Activated naive CD4-positive, alpha-beta T cell treated with anti-CD3 and anti-CD28 coated beads, Interleukin-2, amount 10 ng/mL, durations not matched to agents 7 days and 5 days (primary cell): ENCODE measurements around the gene MAMLD1.

ENCODE experiments used
- CTCF ChIA-PET: fragments of 350-600 bp; sonication (Branson Sonifier 250); formaldehyde crosslinking; loops from one replicate; lab custom pipeline; 2021; ENCODE audit warnings: antibody characterized with exemption; lab: Charles Lee
- DNase-seq: peaks from one replicate; pipeline ENCODE4 v3.0.0-alpha.2; 2020
- H3K27ac Mint-ChIP-seq: one replicate; pipeline ENCODE4 v1.8.0; 2021; ENCODE audit warnings: mild to moderate bottlenecking, moderate library complexity, mixed read lengths
- H3K27me3 Mint-ChIP-seq: one replicate; pipeline ENCODE4 v1.8.0; 2021; ENCODE audit warnings: mild to moderate bottlenecking, mixed read lengths
- H3K36me3 Mint-ChIP-seq: one replicate; pipeline ENCODE4 v1.8.0; 2021; ENCODE audit warnings: mixed read lengths
- H3K4me1 Mint-ChIP-seq: one replicate; pipeline ENCODE4 v1.8.0; 2021; ENCODE audit warnings: mixed read lengths
- H3K4me3 Mint-ChIP-seq: one replicate; pipeline ENCODE4 v1.8.0; 2021; ENCODE audit warnings: mild to moderate bottlenecking, moderate library complexity, mixed read lengths
- H3K9me3 Mint-ChIP-seq: one replicate; pipeline ENCODE4 v1.8.0; 2021; ENCODE audit warnings: mixed read lengths

Gene MAMLD1

GRCh38 chrX:150363561-150364346, 637 bp downstream of the MAMLD1 start:
- Mint-ChIP-seq H3K4me1 (peaks cover 33% of the 10 kb centered on the region), H3K9me3 (no peaks in the 10 kb centered on the region), H3K27me3 (peaks cover 68% of the 10 kb centered on the region), H3K4me3 (peak overlapping the region; percentile 73), H3K27ac (no peak overlapping the region), H3K36me3 (no peaks in the 10 kb centered on the region)
- CTCF ChIA-PET = interaction anchor here (1.1 to 4.9 kb wide), 4 partner anchors 121 to 414 kb away, joined by 3 to 70 read pairs (median 5); no protein-coding TSS in a partner anchor
- peak; percentile 36 for DNase-seq

DNA sequence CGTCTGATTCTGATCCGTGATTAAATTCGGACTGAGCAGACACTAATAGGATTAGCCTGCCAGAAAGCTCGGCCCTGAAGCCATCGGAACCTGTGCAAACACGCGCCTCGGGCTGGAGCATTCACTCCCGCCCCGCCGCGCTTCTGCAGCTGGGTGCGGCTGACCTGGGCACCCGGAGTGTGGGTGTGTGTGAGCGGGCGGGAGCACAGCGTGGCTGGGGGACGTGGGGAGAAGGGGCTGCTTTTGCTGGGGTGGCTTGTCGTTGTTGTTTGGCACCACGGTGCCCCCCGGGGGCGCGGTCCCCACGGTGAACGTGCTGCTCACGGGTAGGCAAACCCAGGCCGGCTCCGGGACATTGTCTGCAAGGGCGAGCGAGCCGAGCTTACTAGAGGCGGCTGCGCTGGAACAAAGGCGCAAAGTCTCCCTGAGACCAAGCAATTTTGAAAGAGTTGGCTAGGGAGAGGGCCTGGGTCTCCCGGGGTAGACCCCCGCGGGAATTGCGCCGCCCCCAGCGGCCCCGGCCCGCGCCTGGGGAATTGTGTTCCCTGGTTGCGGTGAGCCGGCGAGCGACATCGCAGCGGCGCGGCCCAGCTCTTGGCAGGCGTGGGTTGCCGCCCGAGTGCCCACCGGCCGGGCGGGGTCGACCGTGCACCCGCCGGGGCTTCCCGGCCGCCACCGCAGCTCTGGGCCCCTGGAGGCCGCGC, 1.4 kb downstream of the MAMLD1 start:
- peak overlapping the region; percentile 73 for H3K4me3 Mint-ChIP-seq
- CTCF ChIA-PET = interaction anchor here (0.6 to 4.9 kb wide), 13 partner anchors 8 to 354 kb away, joined by 3 to 70 read pairs (median 4); no protein-coding TSS in a partner anchor
- peaks cover 62% of the 10 kb centered on the region for H3K27me3 Mint-ChIP-seq
- H3K27ac Mint-ChIP-seq = no peak overlapping the region
- no peaks in the 10 kb centered on the region for H3K36me3 Mint-ChIP-seq
- H3K4me1 Mint-ChIP-seq = peaks cover 33% of the 10 kb centered on the region
- no peaks in the 10 kb centered on the region for H3K9me3 Mint-ChIP-seq
- peak; percentile 37 for DNase-seq

DNA sequence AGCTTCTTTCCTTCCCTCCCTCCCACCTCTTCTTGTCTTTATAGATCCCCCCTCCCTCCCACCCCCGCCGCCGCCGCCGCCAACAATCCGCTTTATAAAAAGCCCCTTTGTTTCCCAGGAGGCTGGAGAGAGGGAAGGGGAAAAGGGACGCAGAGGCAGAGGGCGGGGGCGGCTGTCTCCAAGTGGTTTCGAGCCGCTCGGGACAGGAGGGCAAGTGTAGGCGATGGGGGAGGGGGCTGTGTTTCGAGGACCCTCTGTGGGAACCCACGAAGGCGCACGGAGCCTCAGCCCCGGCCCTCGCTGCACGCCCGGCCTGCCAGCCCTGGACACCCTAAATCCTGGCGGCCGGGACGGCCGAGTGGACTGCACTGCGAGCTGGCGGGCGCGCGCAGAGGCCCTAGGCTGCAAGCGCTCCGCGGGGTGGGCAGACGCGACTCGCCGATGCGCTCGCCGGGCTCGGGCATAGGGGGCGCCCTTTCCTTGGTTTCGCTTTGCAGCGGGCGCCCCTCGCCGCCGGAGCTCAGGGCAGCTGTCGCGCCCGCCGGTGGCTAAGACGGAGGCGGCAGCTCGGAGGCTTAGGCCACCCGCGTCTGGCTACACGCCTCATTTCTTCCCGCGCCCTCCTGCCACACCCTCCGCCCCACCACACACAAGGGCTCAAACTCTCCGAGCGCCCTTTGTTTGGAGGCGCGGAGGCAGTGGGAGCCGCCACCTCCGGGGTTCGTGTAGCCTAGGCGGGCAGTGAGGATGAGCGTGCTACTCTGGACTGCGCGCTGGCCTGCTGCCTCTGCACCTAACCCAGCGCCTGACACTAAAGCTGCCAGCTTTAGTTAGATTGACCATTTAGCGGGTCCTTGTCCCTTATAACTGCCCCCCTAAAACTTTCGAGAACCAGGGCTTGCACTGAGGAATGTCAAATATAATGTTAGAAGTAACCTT, 2.2 kb downstream of the MAMLD1 start:
- Mint-ChIP-seq H3K27me3 (peaks cover 54% of the 10 kb centered on the region), H3K4me1 (peaks cover 28% of the 10 kb centered on the region), H3K4me3 (peak overlapping the region; percentile 78), H3K36me3 (no peaks in the 10 kb centered on the region), H3K9me3 (no peaks in the 10 kb centered on the region), H3K27ac (peak overlapping the region; percentile 64)
- CTCF ChIA-PET = interaction anchor here (0.6 to 4.9 kb wide), 13 partner anchors 9 to 353 kb away, joined by 3 to 70 read pairs (median 4); no protein-coding TSS in a partner anchor
- peak; percentile 79 for DNase-seq

GRCh38 chrX:150365990-150366911, 3.1 kb downstream of the MAMLD1 start:
- H3K4me1 Mint-ChIP-seq = peaks cover 23% of the 10 kb centered on the region
- no peaks in the 10 kb centered on the region for H3K36me3 Mint-ChIP-seq
- H3K27me3 Mint-ChIP-seq = peaks cover 44% of the 10 kb centered on the region
- H3K4me3 Mint-ChIP-seq = peak overlapping the region; percentile 78
- CTCF ChIA-PET = interaction anchor here (1.0 to 4.9 kb wide), 10 partner anchors 10 to 279 kb away, joined by 3 to 70 read pairs (median 4); no protein-coding TSS in a partner anchor
- peak overlapping the region; percentile 73 for H3K27ac Mint-ChIP-seq
- peak; percentile 25 for DNase-seq
- no peaks in the 10 kb centered on the region for H3K9me3 Mint-ChIP-seq

- peak overlapping the region; percentile 78 for H3K4me3 Mint-ChIP-seq
- no peak overlapping the region for H3K27ac Mint-ChIP-seq
- H3K36me3 Mint-ChIP-seq = peaks cover 1% of the 10 kb centered on the region
- DNase-seq = no peak
- H3K27me3 Mint-ChIP-seq = peaks cover 36% of the 10 kb centered on the region
- H3K4me1 Mint-ChIP-seq = peaks cover 16% of the 10 kb centered on the region
- CTCF ChIA-PET = interaction anchor here (1.0 to 4.9 kb wide), 2 partner anchors 117 to 220 kb away, joined by 4 to 70 read pairs; no protein-coding TSS in a partner anchor
- H3K9me3 Mint-ChIP-seq = no peaks in the 10 kb centered on the region
Observed at GRCh38 chrX:150366951-150367545, 3.9 kb downstream of the MAMLD1 start.

GRCh38 chrX:150370589-150371312, 7.6 kb downstream of the MAMLD1 start:
- H3K4me3 Mint-ChIP-seq = no peak overlapping the region
- DNase-seq = no peak
- H3K9me3 Mint-ChIP-seq = no peaks in the 10 kb centered on the region
- no peak overlapping the region for H3K27ac Mint-ChIP-seq
- peaks cover 12% of the 10 kb centered on the region for H3K4me1 Mint-ChIP-seq
- CTCF ChIA-PET = interaction anchor here (2.0 kb wide), 1 partner anchor 345 kb away, joined by 4 read pairs; no protein-coding TSS in a partner anchor
- H3K27me3 Mint-ChIP-seq = peaks cover 7% of the 10 kb centered on the region
- H3K36me3 Mint-ChIP-seq = peaks cover 1% of the 10 kb centered on the region

- Mint-ChIP-seq H3K36me3 (peaks cover 1% of the 10 kb centered on the region), H3K27me3 (no peaks in the 10 kb centered on the region), H3K9me3 (no peaks in the 10 kb centered on the region), H3K4me1 (peaks cover 3% of the 10 kb centered on the region), H3K4me3 (no peak overlapping the region), H3K27ac (no peak overlapping the region)
- DNase-seq = no peak
- CTCF ChIA-PET = interaction anchor here (2.0 kb wide), 1 partner anchor 344 kb away, joined by 4 read pairs; no protein-coding TSS in a partner anchor
Observed at GRCh38 chrX:150371877-150372276, 8.8 kb downstream of the MAMLD1 start.

- DNase-seq = no peak
- Mint-ChIP-seq H3K4me3 (no peak overlapping the region), H3K4me1 (no peaks in the 10 kb centered on the region), H3K9me3 (no peaks in the 10 kb centered on the region), H3K27me3 (no peaks in the 10 kb centered on the region), H3K27ac (no peak overlapping the region), H3K36me3 (peaks cover 1% of the 10 kb centered on the region)
- CTCF ChIA-PET = no interaction called here
Observed at GRCh38 chrX:150372280-150372679, 9.2 kb downstream of the MAMLD1 start.

DNA sequence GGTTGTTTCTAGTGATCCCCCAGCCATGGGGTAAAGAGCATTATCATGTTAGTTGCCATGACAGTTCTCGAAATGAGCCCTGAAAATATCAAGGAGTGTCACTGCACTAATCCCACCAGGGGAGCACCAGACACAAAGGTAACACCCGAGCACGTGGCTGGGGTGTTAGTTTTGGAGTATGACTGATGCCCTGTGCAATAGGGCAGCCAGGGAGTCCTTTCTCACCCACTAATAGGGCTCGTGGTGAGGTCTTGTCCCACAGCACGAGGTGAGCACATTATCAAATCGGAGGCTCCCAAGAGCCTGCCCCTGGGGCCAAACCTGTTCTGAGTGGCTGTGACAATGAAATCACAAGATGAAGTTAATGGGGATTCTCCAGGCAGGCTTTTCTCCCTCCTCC, 9.6 kb downstream of the MAMLD1 start:
- Mint-ChIP-seq H3K4me1 (no peaks in the 10 kb centered on the region), H3K27me3 (no peaks in the 10 kb centered on the region), H3K4me3 (no peak overlapping the region), H3K36me3 (peaks cover 1% of the 10 kb centered on the region), H3K9me3 (no peaks in the 10 kb centered on the region), H3K27ac (no peak overlapping the region)
- no peak for DNase-seq
- CTCF ChIA-PET = interaction anchor here (0.6 kb wide), 1 partner anchor 38 kb away, joined by 3 read pairs; no protein-coding TSS in a partner anchor

GRCh38 chrX:150375243-150375770, 12.2 kb downstream of the MAMLD1 start:
- CTCF ChIA-PET = no interaction called here
- H3K4me1 Mint-ChIP-seq = no peaks in the 10 kb centered on the region
- H3K9me3 Mint-ChIP-seq = no peaks in the 10 kb centered on the region
- H3K27me3 Mint-ChIP-seq = no peaks in the 10 kb centered on the region
- H3K4me3 Mint-ChIP-seq = no peak overlapping the region
- no peak for DNase-seq
- no peak overlapping the region for H3K27ac Mint-ChIP-seq
- H3K36me3 Mint-ChIP-seq = peaks cover 1% of the 10 kb centered on the region

GRCh38 chrX:150377005-150377404, 13.9 kb downstream of the MAMLD1 start:
- Mint-ChIP-seq H3K36me3 (peaks cover under 1% of the 10 kb centered on the region), H3K27ac (no peak overlapping the region), H3K4me1 (peaks cover 8% of the 10 kb centered on the region), H3K9me3 (no peaks in the 10 kb centered on the region), H3K4me3 (no peak overlapping the region), H3K27me3 (no peaks in the 10 kb centered on the region)
- CTCF ChIA-PET = no interaction called here
- DNase-seq = no peak

DNA sequence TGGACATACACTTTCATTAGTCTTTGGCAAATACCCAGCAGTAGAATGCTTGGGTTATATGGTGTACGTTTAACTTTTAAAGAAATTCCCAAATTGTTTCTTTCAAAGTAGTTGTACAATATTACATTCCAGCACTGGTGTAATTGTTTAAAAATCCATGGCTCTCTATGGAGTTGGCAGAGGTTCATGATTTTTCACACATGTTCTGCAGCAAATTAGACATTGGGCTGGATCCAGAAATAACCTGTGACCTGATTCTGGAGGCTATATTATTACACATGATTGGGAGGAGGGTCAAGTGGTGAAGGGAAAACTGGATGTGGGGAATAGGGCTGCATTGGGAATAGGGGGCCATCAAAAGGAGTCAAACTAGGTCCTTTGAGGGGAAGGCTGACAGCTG, 41.9 kb downstream of the MAMLD1 start:
- Mint-ChIP-seq H3K9me3 (no peaks in the 10 kb centered on the region), H3K27me3 (peaks cover 6% of the 10 kb centered on the region), H3K36me3 (peaks cover 2% of the 10 kb centered on the region), H3K27ac (no peak overlapping the region), H3K4me1 (peaks cover 37% of the 10 kb centered on the region), H3K4me3 (no peak overlapping the region)
- DNase-seq = no peak
- CTCF ChIA-PET = no interaction called here
